Astrocyte (in vitro differentiated cells and primary cell): ENCODE measurements around the gene COG4.

Experiments used
- EZH2 ChIP-seq: IDR thresholded peaks from 2 replicates; pipeline ENCODE4 v1.6.1; 2012; ENCODE audit warnings: mild to moderate bottlenecking, low read length, inconsistent platforms; ENCODE audit not compliant: insufficient read depth
- TF ChIP-seq, protein P1 (sequence below): IDR thresholded peaks from 2 replicates; pipeline ENCODE4 v1.5.1; 2011; ENCODE audit warnings: low read depth, mild to moderate bottlenecking, inconsistent platforms, low read length, moderate library complexity; ENCODE audit not compliant: insufficient read depth

DNA sequence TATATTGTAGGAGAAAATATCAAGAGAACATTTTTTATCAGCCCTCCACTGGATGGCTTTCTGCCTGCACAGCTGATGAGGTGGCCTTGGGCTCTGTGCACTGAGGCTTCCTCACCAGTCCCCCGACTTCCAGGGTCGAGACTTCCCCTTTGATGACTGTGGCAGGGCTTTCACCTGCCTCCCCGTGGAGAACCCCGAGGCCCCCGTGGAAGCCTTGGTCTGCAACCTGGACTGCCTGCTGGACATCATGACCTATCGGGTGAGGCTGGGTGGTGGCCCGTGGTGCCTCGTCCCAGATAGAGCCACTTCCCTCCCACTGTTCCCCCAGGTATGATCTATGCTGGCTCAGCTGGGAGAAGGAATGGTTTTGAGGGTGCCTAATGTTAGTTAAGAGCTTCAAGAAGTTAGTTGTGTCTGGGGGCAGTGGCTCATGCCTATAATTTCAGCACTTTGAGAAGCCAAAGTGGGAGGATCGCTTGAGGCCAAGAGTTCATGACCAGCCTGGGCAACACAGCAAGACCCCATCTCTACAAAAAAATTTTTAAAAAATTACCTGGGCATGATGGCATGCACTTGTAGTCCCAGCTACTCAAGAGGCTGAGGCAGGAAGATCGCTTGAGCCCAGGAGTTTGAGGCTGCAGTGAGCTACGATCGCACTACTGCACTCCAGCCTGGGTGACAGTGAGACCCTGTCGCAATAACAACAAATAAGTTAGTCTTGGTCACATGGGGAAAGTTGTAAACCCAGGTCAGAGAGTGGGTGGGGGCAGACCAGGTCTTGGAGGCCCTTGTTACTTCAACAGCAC is 57.2 kb downstream of the COG4 start:
- no peak for TF ChIP-seq EZH2
- TF ChIP-seq, protein P1, sequence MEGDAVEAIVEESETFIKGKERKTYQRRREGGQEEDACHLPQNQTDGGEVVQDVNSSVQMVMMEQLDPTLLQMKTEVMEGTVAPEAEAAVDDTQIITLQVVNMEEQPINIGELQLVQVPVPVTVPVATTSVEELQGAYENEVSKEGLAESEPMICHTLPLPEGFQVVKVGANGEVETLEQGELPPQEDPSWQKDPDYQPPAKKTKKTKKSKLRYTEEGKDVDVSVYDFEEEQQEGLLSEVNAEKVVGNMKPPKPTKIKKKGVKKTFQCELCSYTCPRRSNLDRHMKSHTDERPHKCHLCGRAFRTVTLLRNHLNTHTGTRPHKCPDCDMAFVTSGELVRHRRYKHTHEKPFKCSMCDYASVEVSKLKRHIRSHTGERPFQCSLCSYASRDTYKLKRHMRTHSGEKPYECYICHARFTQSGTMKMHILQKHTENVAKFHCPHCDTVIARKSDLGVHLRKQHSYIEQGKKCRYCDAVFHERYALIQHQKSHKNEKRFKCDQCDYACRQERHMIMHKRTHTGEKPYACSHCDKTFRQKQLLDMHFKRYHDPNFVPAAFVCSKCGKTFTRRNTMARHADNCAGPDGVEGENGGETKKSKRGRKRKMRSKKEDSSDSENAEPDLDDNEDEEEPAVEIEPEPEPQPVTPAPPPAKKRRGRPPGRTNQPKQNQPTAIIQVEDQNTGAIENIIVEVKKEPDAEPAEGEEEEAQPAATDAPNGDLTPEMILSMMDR, result no peak
